ENCODE measurements around the gene PCNX2.

DNA sequence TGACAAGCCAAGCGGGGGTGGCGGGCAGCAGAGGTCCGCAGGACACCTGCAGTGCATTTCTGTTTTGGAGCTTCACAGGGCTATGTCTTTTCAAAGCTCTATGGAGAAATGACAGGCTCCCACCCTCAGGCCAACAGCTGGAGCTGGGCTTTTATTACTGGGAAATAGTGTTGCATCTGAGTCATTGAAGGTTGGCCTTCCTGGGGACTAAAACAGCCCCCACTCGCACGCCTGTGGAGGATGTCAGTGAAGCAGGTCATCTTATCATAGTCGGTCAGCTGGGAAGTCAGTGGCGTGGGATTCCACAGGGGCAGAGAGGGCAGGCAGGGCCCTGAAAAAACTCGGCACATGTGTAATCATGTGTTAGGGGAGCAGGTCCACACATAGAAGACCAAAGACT lies 289.8 kb downstream of the PCNX2 start:
- TF ChIP-seq, protein P1, sequence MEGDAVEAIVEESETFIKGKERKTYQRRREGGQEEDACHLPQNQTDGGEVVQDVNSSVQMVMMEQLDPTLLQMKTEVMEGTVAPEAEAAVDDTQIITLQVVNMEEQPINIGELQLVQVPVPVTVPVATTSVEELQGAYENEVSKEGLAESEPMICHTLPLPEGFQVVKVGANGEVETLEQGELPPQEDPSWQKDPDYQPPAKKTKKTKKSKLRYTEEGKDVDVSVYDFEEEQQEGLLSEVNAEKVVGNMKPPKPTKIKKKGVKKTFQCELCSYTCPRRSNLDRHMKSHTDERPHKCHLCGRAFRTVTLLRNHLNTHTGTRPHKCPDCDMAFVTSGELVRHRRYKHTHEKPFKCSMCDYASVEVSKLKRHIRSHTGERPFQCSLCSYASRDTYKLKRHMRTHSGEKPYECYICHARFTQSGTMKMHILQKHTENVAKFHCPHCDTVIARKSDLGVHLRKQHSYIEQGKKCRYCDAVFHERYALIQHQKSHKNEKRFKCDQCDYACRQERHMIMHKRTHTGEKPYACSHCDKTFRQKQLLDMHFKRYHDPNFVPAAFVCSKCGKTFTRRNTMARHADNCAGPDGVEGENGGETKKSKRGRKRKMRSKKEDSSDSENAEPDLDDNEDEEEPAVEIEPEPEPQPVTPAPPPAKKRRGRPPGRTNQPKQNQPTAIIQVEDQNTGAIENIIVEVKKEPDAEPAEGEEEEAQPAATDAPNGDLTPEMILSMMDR (IDR thresholded peaks at IDR 0.05; ENCODE audit: insufficient read depth, low read depth, low read length): no peak
- TF ChIP-seq EZH2 (IDR thresholded peaks at IDR 0.05; ENCODE audit: insufficient read depth, low read length): no peak

Measured in astrocyte (in vitro differentiated cells and primary cell).